SK-N-SH (cell line): ENCODE results near the gene SYNM. TPM values are rescaled to one million over a fixed set of nuclear protein-coding genes. Genes with fewer than 3 reads are reported as not detected.
A peak's percentile ranks its signal among the peaks of the same experiment; 100 is the strongest.

ENCODE experiments used
- CTCF ChIA-PET: fragments of 300-600, 350-600 bp; formaldehyde crosslinking; extraction: SDS; loops from one replicate; lab custom pipeline; 2021; lab: Yijun Ruan, JAX
- POLR2A ChIA-PET: fragments of 350-600 bp; sonication (Branson Sonifier 250); formaldehyde crosslinking; extraction: SDS; loops from one replicate; lab custom pipeline; 2020; ENCODE audit warnings: antibody characterized with exemption, inconsistent platforms; lab: Yijun Ruan, JAX
- DNase-seq: peaks from one replicate; pipeline ENCODE4 v3.0.0; 2012
- H2AFZ ChIP-seq: fragments of 200-600 bp; sonication (generic); 2 replicates; pipeline ENCODE4 v1.8.1; 2016; ENCODE audit warnings: antibody characterized with exemption, mild to moderate bottlenecking, low read depth
- H3F3A ChIP-seq: fragments of 200-600 bp; sonication (generic); replicated peaks from 2 replicates; pipeline ENCODE3; 2016; ENCODE audit warnings: antibody characterized with exemption, mild to moderate bottlenecking; ENCODE audit not compliant: insufficient read depth
- H3K27ac ChIP-seq, 2 experiments: fragments of 200-500 bp in 1 of 2; fragments of 200-600 bp in 1 of 2; sonication (Bioruptor generic) in 1 of 2; sonication (generic), shearing (Covaris generic) in 1 of 2; 2 replicates each; pipeline versions ENCODE4 v1.5.1 to v1.6.1; 2014 to 2016; ENCODE audit warnings: low read depth in 2 of 2, inconsistent platforms in 1 of 2, low read length in 1 of 2, mild to moderate bottlenecking in 1 of 2, mixed read lengths in 1 of 2
- H3K27me3 ChIP-seq: fragments of 200-600 bp; sonication (generic), shearing (Covaris generic); 2 replicates; pipeline ENCODE4 v1.6.1; 2016; ENCODE audit warnings: mixed run types; ENCODE audit not compliant: insufficient read depth
- H3K36me3 ChIP-seq, 2 experiments: fragments of 200-500 bp in 1 of 2; fragments of 200-600 bp in 1 of 2; sonication (Bioruptor generic) in 1 of 2; sonication (generic) in 1 of 2; replicated peaks in 1 of 2; 2 replicates each; pipeline versions ENCODE3 to v1.5.1; 2014 to 2016; ENCODE audit warnings: low read length in 1 of 2, mild to moderate bottlenecking in 1 of 2; ENCODE audit not compliant: insufficient read depth in 2 of 2, control insufficient read depth in 1 of 2
- H3K4me1 ChIP-seq, 2 experiments: fragments of 200-500 bp in 1 of 2; fragments of 200-600 bp in 1 of 2; sonication (Bioruptor generic) in 1 of 2; sonication (generic), shearing (Covaris generic) in 1 of 2; 2 replicates each; pipeline versions ENCODE4 v1.5.1 to v1.6.1; 2014 to 2016; ENCODE audit warnings: low read depth in 1 of 2, low read length in 1 of 2, mixed run types in 1 of 2; ENCODE audit not compliant: insufficient read depth in 2 of 2, control insufficient read depth in 1 of 2
- H3K4me2 ChIP-seq: fragments of 200-600 bp; sonication (generic), shearing (Covaris generic); 2 replicates; pipeline ENCODE4 v1.6.1; 2017; ENCODE audit warnings: mixed run types
- H3K4me3 ChIP-seq, 2 experiments: fragments of 200-500 bp in 1 of 2; fragments of 200-600 bp in 1 of 2; sonication (Bioruptor generic) in 1 of 2; sonication (generic), shearing (Covaris generic) in 1 of 2; 2 replicates each; pipeline versions ENCODE4 v1.5.1 to v1.8.1; 2014 to 2016; ENCODE audit warnings: low read depth in 2 of 2, inconsistent platforms in 1 of 2, low read length in 1 of 2, mild to moderate bottlenecking in 1 of 2, mixed read lengths in 1 of 2, moderate library complexity in 1 of 2
- H3K79me2 ChIP-seq: fragments of 200-600 bp; sonication (generic); 2 replicates; pipeline ENCODE4 v1.8.1; 2017; ENCODE audit warnings: mild to moderate bottlenecking; ENCODE audit not compliant: insufficient read depth
- H3K9ac ChIP-seq: fragments of 200-600 bp; sonication (generic); 2 replicates; pipeline ENCODE4 v1.6.1; 2017; ENCODE audit warnings: mixed run types
- H3K9me2 ChIP-seq: fragments of 200-600 bp; sonication (generic); 2 replicates; pipeline ENCODE4 v1.6.1; 2017; ENCODE audit warnings: mixed run types
- H3K9me3 ChIP-seq: fragments of 200-600 bp; sonication (generic); 2 replicates; pipeline ENCODE4 v1.6.1; 2017; ENCODE audit warnings: mixed run types, mild to moderate bottlenecking, moderate library complexity
- H4K20me1 ChIP-seq: fragments of 200-600 bp; sonication (generic); 2 replicates; pipeline ENCODE4 v1.6.1; 2017; ENCODE audit warnings: mild to moderate bottlenecking, mixed run types; ENCODE audit not compliant: insufficient read depth
- CHD2 ChIP-seq: fragments of 150-350 bp; IDR thresholded peaks from 2 replicates; pipeline ENCODE4 v1.6.1; 2018; ENCODE audit warnings: low read length; ENCODE audit not compliant: partially characterized antibody
- CTCF ChIP-seq: fragments of 200-600 bp; sonication (generic); IDR thresholded peaks from 2 replicates; pipeline ENCODE4 v1.6.1; 2017; ENCODE audit warnings: antibody characterized with exemption, mild to moderate bottlenecking, moderate library complexity
- EP300 ChIP-seq, 2 experiments: IDR thresholded peaks; 2 replicates each; pipeline versions ENCODE4 v1.4.0 to v1.6.1; 2012; ENCODE audit warnings: borderline replicate concordance in 1 of 2, low read depth in 1 of 2, low read length in 1 of 2
- EZH2phosphoT487 ChIP-seq: fragments of 200-600 bp; sonication (generic); IDR thresholded peaks from 2 replicates; pipeline ENCODE4 v1.6.1; 2017; ENCODE audit warnings: low read depth, mixed run types, mild to moderate bottlenecking, antibody characterized with exemption, moderate library complexity, borderline replicate concordance
- FOXJ3 ChIP-seq: sonication (generic); formaldehyde crosslinking; IDR thresholded peaks from 2 replicates; pipeline ENCODE4 v1.5.1; 2020; ENCODE audit warnings: mild to moderate bottlenecking, missing genetic modification reagents
- GABPA ChIP-seq: IDR thresholded peaks from 2 replicates; pipeline ENCODE4 v1.4.0; 2012; ENCODE audit warnings: low read depth, mild to moderate bottlenecking
- GATA2 ChIP-seq: sonication (generic); formaldehyde crosslinking; IDR thresholded peaks from 2 replicates; pipeline ENCODE4 v1.5.0; 2020; ENCODE audit warnings: mild to moderate bottlenecking, missing genetic modification reagents
- MAX ChIP-seq: IDR thresholded peaks from 2 replicates; pipeline ENCODE4 v1.4.0; 2012; ENCODE audit warnings: low read depth
- MEF2A ChIP-seq: IDR thresholded peaks from 2 replicates; pipeline ENCODE4 v1.4.0; 2012; ENCODE audit warnings: low read depth, borderline replicate concordance
- POLR2AphosphoS5 ChIP-seq: IDR thresholded peaks from 2 replicates; pipeline ENCODE4 v1.6.1; 2012; ENCODE audit warnings: low read depth, low read length
- RAD21 ChIP-seq: IDR thresholded peaks from 2 replicates; pipeline ENCODE4 v1.6.1; 2012; ENCODE audit warnings: mild to moderate bottlenecking, low read length
- RCOR1 ChIP-seq: fragments of 150-350 bp; IDR thresholded peaks from 2 replicates; pipeline ENCODE4 v1.6.1; 2017; ENCODE audit warnings: antibody characterized with exemption, low read length
- RFX5 ChIP-seq: IDR thresholded peaks from 2 replicates; pipeline ENCODE4 v1.6.1; 2012; ENCODE audit warnings: mild to moderate bottlenecking, improper control_type of control experiment, low read length
- SMC3 ChIP-seq: IDR thresholded peaks from 2 replicates; pipeline ENCODE4 v1.6.1; 2012; ENCODE audit warnings: low read depth, low read length, improper control_type of control experiment
- TEAD4 ChIP-seq: IDR thresholded peaks from 2 replicates; pipeline ENCODE4 v1.4.0; 2012; ENCODE audit warnings: mild to moderate bottlenecking, borderline replicate concordance; ENCODE audit not compliant: insufficient read depth
- USF2 ChIP-seq: fragments of 150-350 bp; IDR thresholded peaks from 2 replicates; pipeline ENCODE4 v1.6.1; 2017; ENCODE audit warnings: antibody characterized with exemption, low read length, low read depth, borderline replicate concordance
- YY1 ChIP-seq: IDR thresholded peaks from 2 replicates; pipeline ENCODE4 v1.4.0; 2012; ENCODE audit warnings: low read depth, mild to moderate bottlenecking
- WGBS: methylation state at CpG from one replicate; pipeline ENCODE4 v1.1.6; 2017; ENCODE audit warnings: low lambda C conversion rate; 5-methylcytosine and 5-hydroxymethylcytosine counted together
- polyA plus RNA-seq, 3 experiments: library from polyadenylated mRNA; depleted of rRNA; stranded (reverse); fragments of >200 nt; gene quantifications; 2 replicates each; pipeline ENCODE4 v1.2.3, GENCODE V29; 2012
- TF ChIP-seq, protein P1 (sequence below): fragments of 150-350 bp; IDR thresholded peaks from 2 replicates; pipeline ENCODE4 v1.6.1; 2016; ENCODE audit warnings: mild to moderate bottlenecking, low read depth, low read length

The SYNM gene
- polyA plus RNA-seq (2012; rRNA removed), result 4.3 and 5.0 TPM in 2 replicates
- polyA plus RNA-seq (2012; cell fraction: cytosol; rRNA removed), result 3.8 and 4.1 TPM in 2 replicates
- polyA plus RNA-seq (2012; cell fraction: nucleus; rRNA removed), result 8.6 and 10.1 TPM in 2 replicates

- Histone ChIP-seq H3K9me2 (no peaks in the 10 kb centered on the region), H3K79me2 (no peaks in the 10 kb centered on the region; the same call in 1 of the 2 replicates), H3K4me3 (peak within 1 kb of the TSS; percentile 61 to 62), H3K9me3 (no peaks in the 10 kb centered on the region), H3K36me3 (no peaks in the 10 kb centered on the region), H3K27me3 (no peaks in the 10 kb centered on the region), H3F3A (no peaks in the 10 kb centered on the region), H4K20me1 (no peaks in the 10 kb centered on the region), H3K27ac (peak within 1 kb of the TSS in 1 of 2 experiments; percentile 75; a peak in 2 of 4 replicates), H3K9ac (peak within 1 kb of the TSS; percentile 43; the same call in 1 of the 2 replicates), H3K4me1 (peaks cover 0 to 10% of the 10 kb centered on the region in 2 experiments; a peak in 2 of 4 replicates), H2AFZ (peak within 1 kb of the TSS; percentile 82; the same call in 1 of the 2 replicates), H3K4me2 (peak within 1 kb of the TSS; percentile 82)
- WGBS, result 0% methylated on average over 18 of the region's 91 CpGs
- POLR2A ChIA-PET, result interaction anchor here (0.9 kb wide), 1 partner anchor 18 kb away, joined by 3 read pairs; no protein-coding TSS in a partner anchor
- DNase-seq, result peak; percentile 98
- no peak for TF ChIP-seq YY1
- TF ChIP-seq EZH2phosphoT487, result no peak
- TF ChIP-seq MEF2A, result no peak
- TF ChIP-seq SMC3, result peak; percentile 91
- no peak for TF ChIP-seq GABPA
- TF ChIP-seq GATA2, result no peak
- TF ChIP-seq RFX5, result 0 out of 2 replicates have a peak, but pooled peaks have one; percentile 48
- peak; percentile 68 for TF ChIP-seq RCOR1
- TF ChIP-seq MAX, result 0 out of 2 replicates have a peak, but pooled peaks have one; percentile 14
- TF ChIP-seq USF2, result no peak
- TF ChIP-seq, protein P1, sequence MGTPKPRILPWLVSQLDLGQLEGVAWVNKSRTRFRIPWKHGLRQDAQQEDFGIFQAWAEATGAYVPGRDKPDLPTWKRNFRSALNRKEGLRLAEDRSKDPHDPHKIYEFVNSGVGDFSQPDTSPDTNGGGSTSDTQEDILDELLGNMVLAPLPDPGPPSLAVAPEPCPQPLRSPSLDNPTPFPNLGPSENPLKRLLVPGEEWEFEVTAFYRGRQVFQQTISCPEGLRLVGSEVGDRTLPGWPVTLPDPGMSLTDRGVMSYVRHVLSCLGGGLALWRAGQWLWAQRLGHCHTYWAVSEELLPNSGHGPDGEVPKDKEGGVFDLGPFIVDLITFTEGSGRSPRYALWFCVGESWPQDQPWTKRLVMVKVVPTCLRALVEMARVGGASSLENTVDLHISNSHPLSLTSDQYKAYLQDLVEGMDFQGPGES, result 0 out of 2 replicates have a peak, but pooled peaks have one; percentile 20
- no peak for TF ChIP-seq EP300 (IDR thresholded peaks at IDR 0.05; ENCODE audit: borderline replicate concordance in 1 of 2, low read depth in 1 of 2, low read length in 1 of 2)
- peak; percentile 72 for TF ChIP-seq CTCF
- TF ChIP-seq FOXJ3 (CRISPR knock-in tag), result no peak
- peak; percentile 78 for TF ChIP-seq RAD21
- TF ChIP-seq TEAD4, result no peak
- peak; percentile 49 for TF ChIP-seq CHD2
- peak; percentile 64; the same call in 1 of the 2 replicates for TF ChIP-seq POLR2AphosphoS5
- CTCF ChIA-PET, result interaction anchor here (0.7 to 12.3 kb wide), 34 partner anchors 9 to 651 kb away, joined by 3 to 149 read pairs (median 4); partner anchors contain the start of gene LRRC28
These were observed at the start of gene SYNM for GRCh38 chr15:99104788-99105513. Gene SYNM (plus strand): TSS chr15:99105080. CDS start chr15:99105200, 120 bp downstream.
